ENCODE measurements around the gene SEPTIN10.
A peak's percentile ranks its signal among the peaks of the same experiment; 100 is the strongest.

The SEPTIN10 gene

DNA sequence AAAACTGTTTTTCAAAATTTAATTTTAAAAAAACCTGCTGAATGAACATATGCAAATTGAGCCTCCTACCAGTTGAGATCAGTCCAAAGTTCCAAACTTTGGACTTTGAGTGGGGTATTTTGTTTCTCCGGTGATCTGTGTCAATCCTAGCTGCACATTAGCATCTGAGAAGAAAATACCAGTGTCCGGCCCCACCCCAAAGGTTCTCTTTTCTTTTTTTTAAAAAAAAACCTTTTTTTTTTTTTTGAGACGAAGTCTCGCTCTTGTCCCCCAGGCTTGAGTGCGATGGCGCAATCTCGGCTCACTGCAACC, 91.7 kb downstream of the SEPTIN10 start:
- TF ChIP-seq, protein P1, sequence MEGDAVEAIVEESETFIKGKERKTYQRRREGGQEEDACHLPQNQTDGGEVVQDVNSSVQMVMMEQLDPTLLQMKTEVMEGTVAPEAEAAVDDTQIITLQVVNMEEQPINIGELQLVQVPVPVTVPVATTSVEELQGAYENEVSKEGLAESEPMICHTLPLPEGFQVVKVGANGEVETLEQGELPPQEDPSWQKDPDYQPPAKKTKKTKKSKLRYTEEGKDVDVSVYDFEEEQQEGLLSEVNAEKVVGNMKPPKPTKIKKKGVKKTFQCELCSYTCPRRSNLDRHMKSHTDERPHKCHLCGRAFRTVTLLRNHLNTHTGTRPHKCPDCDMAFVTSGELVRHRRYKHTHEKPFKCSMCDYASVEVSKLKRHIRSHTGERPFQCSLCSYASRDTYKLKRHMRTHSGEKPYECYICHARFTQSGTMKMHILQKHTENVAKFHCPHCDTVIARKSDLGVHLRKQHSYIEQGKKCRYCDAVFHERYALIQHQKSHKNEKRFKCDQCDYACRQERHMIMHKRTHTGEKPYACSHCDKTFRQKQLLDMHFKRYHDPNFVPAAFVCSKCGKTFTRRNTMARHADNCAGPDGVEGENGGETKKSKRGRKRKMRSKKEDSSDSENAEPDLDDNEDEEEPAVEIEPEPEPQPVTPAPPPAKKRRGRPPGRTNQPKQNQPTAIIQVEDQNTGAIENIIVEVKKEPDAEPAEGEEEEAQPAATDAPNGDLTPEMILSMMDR (IDR thresholded peaks at IDR 0.05; ENCODE audit: poor library complexity, severe bottlenecking), result no peak
- Histone ChIP-seq H3K4me3 (ENCODE audit: severe bottlenecking) (no peak overlapping the region), H3K4me1 (ENCODE audit: insufficient read depth, poor library complexity, severe bottlenecking) (no peaks in the 10 kb centered on the region), H3K9me3 (ENCODE audit: severe bottlenecking) (no peaks in the 10 kb centered on the region), H3K36me3 (ENCODE audit: low read depth) (no peaks in the 10 kb centered on the region), H3K27ac (ENCODE audit: poor library complexity, severe bottlenecking) (no peak overlapping the region), H3K27me3 (ENCODE audit: insufficient read depth, poor library complexity, severe bottlenecking) (no peaks in the 10 kb centered on the region)
- ATAC-seq (ENCODE audit: low read depth), result no peak
- peak; percentile 12 for DNase-seq (ENCODE audit: low spot score)

DNA sequence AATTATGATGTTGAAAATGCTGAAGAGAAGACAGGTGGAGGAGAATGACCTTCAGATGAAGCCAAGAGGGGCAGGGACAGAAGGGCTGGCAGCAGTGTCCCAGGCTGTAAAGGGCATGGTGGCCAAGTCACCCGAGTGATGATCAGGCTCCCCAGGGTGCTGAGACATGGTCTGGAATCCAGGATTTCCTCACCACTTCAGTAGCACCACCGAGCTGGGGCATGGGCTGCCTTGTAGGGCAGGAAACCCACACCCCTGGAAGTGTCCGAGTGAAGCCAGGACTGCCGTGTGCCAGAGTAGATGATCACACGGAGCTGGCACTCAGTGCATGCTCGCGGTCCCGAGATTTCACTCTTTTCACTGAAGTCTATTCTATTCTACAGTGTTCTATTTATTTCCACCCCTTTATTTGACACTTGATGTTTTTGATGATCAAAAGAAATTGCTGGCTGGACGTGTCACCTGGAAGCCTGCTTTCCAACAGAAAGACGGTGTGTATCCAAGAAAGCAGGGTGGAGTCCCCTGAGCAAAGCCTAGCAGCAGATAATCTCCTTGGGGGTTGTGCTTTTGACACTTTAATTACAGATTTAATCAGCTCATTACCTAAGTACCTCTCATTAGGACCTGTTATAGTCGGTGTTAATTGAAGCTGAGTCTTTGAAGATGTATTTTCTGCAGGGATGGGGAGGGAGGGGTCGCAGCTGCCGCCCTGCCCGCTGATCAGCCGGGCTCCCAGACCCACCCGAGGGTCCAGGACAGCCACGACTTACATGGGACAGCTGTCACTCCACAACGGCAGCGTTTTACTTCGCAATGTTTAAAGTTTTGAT, 92.3 kb downstream of the SEPTIN10 start:
- DNase-seq (ENCODE audit: low spot score) (no peak), ATAC-seq (ENCODE audit: low read depth) (no peak)
- H3K4me1 ChIP-seq (ENCODE audit: insufficient read depth, poor library complexity, severe bottlenecking), result no peaks in the 10 kb centered on the region
- TF ChIP-seq, protein P1 (IDR thresholded peaks at IDR 0.05; ENCODE audit: poor library complexity, severe bottlenecking), result no peak
- H3K27ac ChIP-seq (ENCODE audit: poor library complexity, severe bottlenecking), result no peak overlapping the region
- no peaks in the 10 kb centered on the region for H3K36me3 ChIP-seq (ENCODE audit: low read depth)
- H3K27me3 ChIP-seq (ENCODE audit: insufficient read depth, poor library complexity, severe bottlenecking), result no peaks in the 10 kb centered on the region
- no peaks in the 10 kb centered on the region for H3K9me3 ChIP-seq (ENCODE audit: severe bottlenecking)
- no peak overlapping the region for H3K4me3 ChIP-seq (ENCODE audit: severe bottlenecking)

DNA sequence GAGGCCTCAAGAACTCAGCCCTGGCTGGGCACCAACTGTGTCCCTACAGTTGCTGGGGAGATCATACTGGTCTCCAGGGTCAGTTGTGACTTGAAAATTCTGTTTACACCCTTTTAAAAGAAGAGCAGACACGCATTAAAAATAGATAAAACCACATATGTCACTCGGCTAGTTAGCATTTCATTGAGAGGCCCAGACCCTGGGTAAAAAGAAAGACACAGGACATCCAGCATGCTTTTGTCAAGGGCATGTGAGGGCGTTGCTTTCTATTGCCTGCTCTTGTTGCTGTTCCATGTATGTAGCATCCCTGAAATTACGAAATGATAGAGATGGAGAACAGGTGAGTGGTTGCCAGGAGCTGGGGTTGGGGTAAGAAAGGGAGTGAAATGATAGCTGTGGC, 94.3 kb downstream of the SEPTIN10 start:
- TF ChIP-seq, protein P1 (IDR thresholded peaks at IDR 0.05; ENCODE audit: poor library complexity, severe bottlenecking), result no peak
- Histone ChIP-seq H3K9me3 (ENCODE audit: severe bottlenecking) (no peaks in the 10 kb centered on the region), H3K27ac (ENCODE audit: poor library complexity, severe bottlenecking) (no peak overlapping the region), H3K4me3 (ENCODE audit: severe bottlenecking) (no peak overlapping the region), H3K27me3 (ENCODE audit: insufficient read depth, poor library complexity, severe bottlenecking) (no peaks in the 10 kb centered on the region), H3K4me1 (ENCODE audit: insufficient read depth, poor library complexity, severe bottlenecking) (no peaks in the 10 kb centered on the region), H3K36me3 (ENCODE audit: low read depth) (no peaks in the 10 kb centered on the region)
- ATAC-seq (ENCODE audit: low read depth) (no peak), DNase-seq (ENCODE audit: low spot score) (no peak)

DNA sequence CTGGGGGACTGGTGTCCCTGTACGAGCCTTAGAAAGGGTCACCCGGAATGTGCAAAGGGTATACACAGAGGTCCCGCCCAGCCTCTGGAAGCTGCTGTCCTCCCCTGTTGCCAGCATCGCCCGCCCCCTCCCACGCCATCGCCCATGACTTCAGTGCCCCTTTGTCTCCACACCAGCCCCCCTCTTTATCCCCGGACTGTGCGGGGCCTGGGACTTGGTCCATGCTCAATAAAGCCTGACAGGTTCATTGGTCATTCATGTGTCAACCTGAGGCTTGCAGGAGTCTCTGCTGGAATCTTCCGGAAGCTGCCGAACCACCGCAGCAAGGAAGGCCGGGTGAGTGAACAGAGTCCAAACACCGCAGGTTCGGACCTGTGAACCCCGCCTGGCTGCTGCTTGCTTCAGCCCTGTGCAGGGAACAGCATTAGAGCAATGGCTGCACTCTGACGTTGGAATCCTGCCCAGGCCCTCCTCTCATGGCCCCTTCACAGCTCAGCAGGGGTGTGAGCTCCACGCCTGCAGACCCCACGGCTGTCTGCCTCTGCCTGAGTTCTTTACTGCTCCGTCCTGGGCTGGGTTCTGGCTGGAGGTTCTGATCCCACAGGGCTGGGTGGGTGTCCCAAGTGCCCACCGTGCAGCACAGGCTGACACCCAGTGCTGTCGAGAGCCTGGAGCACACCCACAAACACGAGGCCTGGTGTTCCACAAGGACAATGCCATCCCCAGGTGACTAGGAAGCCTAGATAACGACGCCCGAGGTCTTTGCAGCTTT, 96.5 kb downstream of the SEPTIN10 start:
- ATAC-seq (ENCODE audit: low read depth) (no peak), DNase-seq (ENCODE audit: low spot score) (no peak)
- no peaks in the 10 kb centered on the region for H3K27me3 ChIP-seq (ENCODE audit: insufficient read depth, poor library complexity, severe bottlenecking)
- no peaks in the 10 kb centered on the region for H3K36me3 ChIP-seq (ENCODE audit: low read depth)
- no peaks in the 10 kb centered on the region for H3K9me3 ChIP-seq (ENCODE audit: severe bottlenecking)
- H3K4me1 ChIP-seq (ENCODE audit: insufficient read depth, poor library complexity, severe bottlenecking), result peaks cover 3% of the 10 kb centered on the region
- no peak overlapping the region for H3K4me3 ChIP-seq (ENCODE audit: severe bottlenecking)
- H3K27ac ChIP-seq (ENCODE audit: poor library complexity, severe bottlenecking), result no peak overlapping the region
- TF ChIP-seq, protein P1 (IDR thresholded peaks at IDR 0.05; ENCODE audit: poor library complexity, severe bottlenecking), result no peak

Measured in RWPE2 (cell line).